Progenitor cell of endocrine pancreas (in vitro differentiated cells): ENCODE measurements around the gene ELK3. TPM values are rescaled to one million over a fixed set of nuclear protein-coding genes. Genes with fewer than 3 reads are reported as not detected.

Source experiments
- DNase-seq: peaks from one replicate; pipeline ENCODE4 v3.0.0; 2021; ENCODE audit warnings: low spot score; ENCODE audit not compliant: unreplicated experiment
- H3K27ac Mint-ChIP-seq: 2 replicates; pipeline ENCODE4 v1.8.0; 2021; ENCODE audit warnings: mild to moderate bottlenecking, moderate library complexity, mixed read lengths
- H3K27me3 Mint-ChIP-seq: 2 replicates; pipeline ENCODE4 v1.8.0; 2021; ENCODE audit warnings: mixed read lengths
- H3K36me3 Mint-ChIP-seq: 2 replicates; pipeline ENCODE4 v1.8.0; 2022; ENCODE audit warnings: mixed read lengths; ENCODE audit not compliant: insufficient read depth
- H3K4me1 Mint-ChIP-seq: 2 replicates; pipeline ENCODE4 v1.8.0; 2021; ENCODE audit warnings: low read depth, mixed read lengths
- H3K4me3 Mint-ChIP-seq: 2 replicates; pipeline ENCODE4 v1.8.0; 2021; ENCODE audit warnings: low read depth, mild to moderate bottlenecking, moderate library complexity, mixed read lengths
- H3K9me3 Mint-ChIP-seq: 2 replicates; pipeline ENCODE4 v1.8.0; 2021; ENCODE audit warnings: low read depth, mixed read lengths
- total RNA-seq: library from RNA; stranded (reverse); gene quantifications from 2 replicates; pipeline ENCODE4 v1.2.1, GENCODE V29; 2021
- TF ChIP-seq, protein P1 (sequence below): fragments of 200-600 bp; sonication (generic); IDR thresholded peaks from one replicate; pipeline ENCODE4 v1.5.0; 2021; ENCODE audit warnings: antibody characterized with exemption, mild to moderate bottlenecking; ENCODE audit not compliant: unreplicated experiment

The ELK3 gene
- total RNA-seq, 1 donor from 2014 or later = 5.4 TPM

DNA sequence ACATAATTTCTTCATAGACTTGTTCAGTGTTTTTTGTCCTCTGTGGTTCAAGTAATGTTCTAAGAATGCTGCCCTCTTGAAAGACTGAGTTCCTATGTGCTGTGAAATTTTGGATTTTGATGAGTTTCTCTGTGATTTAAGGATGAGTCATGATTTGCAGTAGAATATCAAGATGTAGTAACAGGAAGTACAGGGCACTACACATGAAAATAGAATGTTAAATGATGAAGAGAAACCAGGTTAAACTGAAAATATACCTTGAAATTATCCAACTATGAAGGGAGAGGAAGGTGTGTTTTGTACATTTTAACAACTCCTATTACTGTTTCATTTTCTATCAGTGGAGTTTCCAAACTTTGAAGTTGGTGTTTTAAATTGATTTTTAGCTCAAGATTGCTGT lies 4.8 kb downstream of the ELK3 start:
- no peak overlapping the region for H3K4me3 Mint-ChIP-seq
- H3K27ac Mint-ChIP-seq = no peak overlapping the region
- H3K4me1 Mint-ChIP-seq = peaks cover 13% of the 10 kb centered on the region

DNA sequence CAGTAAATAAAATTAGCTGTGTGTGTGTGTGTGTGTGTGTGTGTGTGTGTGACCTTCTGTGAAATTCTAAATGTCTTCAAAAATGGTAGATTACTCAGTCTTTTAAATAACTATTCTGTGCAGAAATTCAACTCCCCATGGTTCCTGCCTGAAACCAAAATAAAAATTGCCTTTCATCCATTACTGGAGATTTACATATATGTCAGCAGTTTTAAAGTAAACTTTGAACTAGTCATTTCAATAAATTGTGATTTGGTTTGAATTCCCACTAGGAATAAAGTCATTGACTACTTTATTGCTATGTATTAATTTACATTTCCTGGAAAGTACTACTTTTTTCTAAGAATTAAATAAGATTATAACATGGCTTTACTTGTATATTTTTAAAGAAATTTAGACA lies 5.3 kb downstream of the ELK3 start:
- no peak overlapping the region for H3K27ac Mint-ChIP-seq
- peaks cover 21% of the 10 kb centered on the region for H3K27me3 Mint-ChIP-seq
- H3K9me3 Mint-ChIP-seq = no peaks in the 10 kb centered on the region
- H3K4me3 Mint-ChIP-seq = no peak overlapping the region
- DNase-seq = no peak
- TF ChIP-seq, protein P1, sequence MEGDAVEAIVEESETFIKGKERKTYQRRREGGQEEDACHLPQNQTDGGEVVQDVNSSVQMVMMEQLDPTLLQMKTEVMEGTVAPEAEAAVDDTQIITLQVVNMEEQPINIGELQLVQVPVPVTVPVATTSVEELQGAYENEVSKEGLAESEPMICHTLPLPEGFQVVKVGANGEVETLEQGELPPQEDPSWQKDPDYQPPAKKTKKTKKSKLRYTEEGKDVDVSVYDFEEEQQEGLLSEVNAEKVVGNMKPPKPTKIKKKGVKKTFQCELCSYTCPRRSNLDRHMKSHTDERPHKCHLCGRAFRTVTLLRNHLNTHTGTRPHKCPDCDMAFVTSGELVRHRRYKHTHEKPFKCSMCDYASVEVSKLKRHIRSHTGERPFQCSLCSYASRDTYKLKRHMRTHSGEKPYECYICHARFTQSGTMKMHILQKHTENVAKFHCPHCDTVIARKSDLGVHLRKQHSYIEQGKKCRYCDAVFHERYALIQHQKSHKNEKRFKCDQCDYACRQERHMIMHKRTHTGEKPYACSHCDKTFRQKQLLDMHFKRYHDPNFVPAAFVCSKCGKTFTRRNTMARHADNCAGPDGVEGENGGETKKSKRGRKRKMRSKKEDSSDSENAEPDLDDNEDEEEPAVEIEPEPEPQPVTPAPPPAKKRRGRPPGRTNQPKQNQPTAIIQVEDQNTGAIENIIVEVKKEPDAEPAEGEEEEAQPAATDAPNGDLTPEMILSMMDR = no peak
- H3K36me3 Mint-ChIP-seq = no peaks in the 10 kb centered on the region
- H3K4me1 Mint-ChIP-seq = peaks cover 12% of the 10 kb centered on the region

More for the DNA sequence above, 4.8 kb downstream of the ELK3 start:
- Mint-ChIP-seq H3K36me3 (no peaks in the 10 kb centered on the region), H3K9me3 (no peaks in the 10 kb centered on the region), H3K27me3 (peaks cover 21% of the 10 kb centered on the region)
- DNase-seq = no peak
- TF ChIP-seq, protein P1 = no peak

DNA sequence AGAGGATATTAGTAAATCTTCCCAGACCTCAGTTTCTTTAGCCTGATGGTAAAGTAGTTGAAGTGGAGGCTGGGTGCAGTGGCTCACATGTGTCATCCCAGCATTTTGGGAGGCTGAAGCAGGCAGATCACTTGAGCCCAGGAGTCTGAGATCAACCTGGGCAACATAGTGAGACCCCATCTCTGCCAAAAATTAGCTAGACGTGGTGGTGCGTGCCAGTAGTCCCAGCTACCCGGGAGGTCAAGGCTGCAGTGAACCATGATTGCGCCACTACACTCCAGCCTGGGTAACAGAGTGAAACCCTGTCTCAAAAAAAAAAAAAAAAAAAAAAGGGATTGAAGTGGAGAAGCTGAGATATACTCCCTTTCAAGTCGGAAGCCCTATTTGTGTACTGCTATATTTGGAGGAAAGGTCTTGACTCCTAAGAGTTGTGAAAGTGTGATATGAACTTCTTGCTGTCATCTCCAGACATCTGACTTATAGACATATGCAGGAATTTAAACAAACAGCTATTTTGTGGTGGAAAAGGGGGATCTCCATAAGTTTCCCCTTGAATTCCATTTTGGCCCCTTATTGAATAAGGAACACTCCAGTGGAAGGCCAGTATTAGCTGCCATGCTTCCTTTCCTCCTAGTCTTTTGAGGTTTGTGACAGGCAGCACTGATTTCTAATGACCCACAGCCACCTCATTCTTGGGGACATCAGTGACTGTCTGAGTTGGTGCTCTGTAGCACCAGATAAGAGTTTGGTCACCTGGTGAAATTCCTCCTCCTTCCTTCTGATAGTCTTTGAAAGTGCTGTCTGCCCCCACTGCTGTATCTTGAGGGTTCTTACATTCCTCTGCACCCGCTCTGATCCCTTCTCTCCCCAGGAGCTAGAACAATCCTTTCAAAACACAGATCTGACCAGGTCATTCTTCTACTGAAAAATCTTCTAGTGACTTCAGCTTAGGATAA lies 7.4 kb downstream of the ELK3 start:
- Mint-ChIP-seq H3K27me3 (peaks cover 7% of the 10 kb centered on the region), H3K36me3 (no peaks in the 10 kb centered on the region), H3K27ac (no peak overlapping the region), H3K9me3 (no peaks in the 10 kb centered on the region), H3K4me3 (no peak overlapping the region), H3K4me1 (no peaks in the 10 kb centered on the region)
- DNase-seq = no peak
- TF ChIP-seq, protein P1 = no peak

DNA sequence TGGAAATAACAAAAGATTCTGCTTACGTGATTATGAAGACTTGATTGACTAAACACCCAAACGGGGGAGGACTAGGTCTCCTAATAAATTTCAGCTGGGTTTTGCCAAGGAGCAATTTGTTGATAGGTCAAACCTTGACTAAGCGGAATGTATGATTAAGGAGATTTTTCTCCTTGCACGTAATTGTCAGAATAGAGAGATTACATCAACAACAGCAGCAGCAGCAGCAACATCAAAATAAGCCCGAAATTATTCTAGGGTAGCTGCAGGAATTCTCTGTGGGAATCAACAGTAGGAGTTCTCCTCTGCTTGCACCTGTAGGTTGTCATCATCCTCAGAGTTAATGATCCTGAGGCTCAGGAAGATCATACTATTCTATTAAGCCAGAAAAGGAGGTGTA lies 10.2 kb downstream of the ELK3 start:
- Mint-ChIP-seq H3K9me3 (no peaks in the 10 kb centered on the region), H3K4me1 (no peaks in the 10 kb centered on the region), H3K27ac (no peak overlapping the region), H3K36me3 (no peaks in the 10 kb centered on the region), H3K4me3 (no peak overlapping the region), H3K27me3 (peaks cover 13% of the 10 kb centered on the region)
- DNase-seq = no peak
- TF ChIP-seq, protein P1 = no peak

DNA sequence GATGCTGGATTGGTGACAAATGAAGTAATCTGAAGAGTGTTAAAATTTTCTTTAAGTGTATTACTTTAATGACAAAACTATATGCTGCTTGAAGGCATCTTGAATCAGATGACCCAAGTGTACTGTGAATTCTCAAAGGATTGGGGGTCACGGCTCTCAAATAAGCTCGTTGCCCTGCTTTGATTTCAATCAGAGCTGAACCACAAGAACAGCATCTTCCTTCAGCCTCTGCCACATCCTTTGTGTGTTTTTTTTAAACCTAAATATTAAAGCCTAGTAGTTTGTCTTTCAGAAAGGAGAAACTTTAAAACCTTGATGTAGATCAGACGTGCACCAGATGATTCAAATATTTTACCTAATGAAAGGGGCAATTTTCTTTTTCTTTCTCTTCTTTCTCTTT lies 11.7 kb downstream of the ELK3 start:
- no peak for DNase-seq
- Mint-ChIP-seq H3K36me3 (no peaks in the 10 kb centered on the region), H3K27ac (no peak overlapping the region), H3K4me1 (no peaks in the 10 kb centered on the region), H3K9me3 (no peaks in the 10 kb centered on the region), H3K4me3 (no peak overlapping the region), H3K27me3 (peaks cover 13% of the 10 kb centered on the region)
- TF ChIP-seq, protein P1 = no peak
